Natural killer cell treated with Interleukin-12 subunit alpha and Interleukin-12 subunit beta and Interleukin-15 and Interleukin-18, amount 100 ng/mL, for 72 hours (primary cell): Measurements from ENCODE around the gene KCTD16. TPM values are rescaled to one million over a fixed set of nuclear protein-coding genes. Genes with fewer than 3 reads are reported as not detected.

ENCODE experiments used
- ATAC-seq, 2 donors: fragments of 150-1000 bp; cut with Tn5 transposase in 1 of 2; sonication (Bioruptor Pico), chemical (Tn5 transposase) in 1 of 2; 2 replicates each; pipeline ENCODE4 v1.10.0; 2021
- DNase-seq: peaks from one replicate; pipeline ENCODE4 v3.0.0; 2022; ENCODE audit warnings: low spot score
- H3K27ac Mint-ChIP-seq, 2 donors: 1 replicate in 1 of 2; 2 replicates in 1 of 2; pipeline ENCODE4 v1.8.0; 2022; ENCODE audit warnings: mixed read lengths in 2 of 2, mild to moderate bottlenecking in 1 of 2, moderate library complexity in 1 of 2
- H3K27me3 Mint-ChIP-seq, 2 donors: 1 replicate in 1 of 2; 2 replicates in 1 of 2; pipeline ENCODE4 v1.8.0; 2022; ENCODE audit warnings: mixed read lengths in 2 of 2
- H3K36me3 Mint-ChIP-seq: one replicate; pipeline ENCODE4 v1.8.0; 2022; ENCODE audit warnings: mixed read lengths
- H3K4me1 Mint-ChIP-seq, 2 donors: 1 replicate in 1 of 2; 2 replicates in 1 of 2; pipeline ENCODE4 v1.8.0; 2022; ENCODE audit warnings: low read depth in 2 of 2, mixed read lengths in 2 of 2, mild to moderate bottlenecking in 1 of 2
- H3K4me3 Mint-ChIP-seq: one replicate; pipeline ENCODE4 v1.8.0; 2022; ENCODE audit warnings: mixed read lengths
- H3K9me3 Mint-ChIP-seq: 2 replicates; pipeline ENCODE4 v1.8.0; 2022; ENCODE audit warnings: mixed read lengths
- total RNA-seq, 2 donors: library from RNA; stranded (reverse); gene quantifications; one replicate each; pipeline ENCODE4 v1.2.3, GENCODE V29; 2022

The KCTD16 gene
- total RNA-seq, 2 donors from 2014 or later = not detected

GRCh38 chr5:144367991-144368390 lies 197.3 kb downstream of the KCTD16 start:
- no peaks in the 10 kb centered on the region for H3K36me3 Mint-ChIP-seq
- H3K27ac Mint-ChIP-seq = no peak overlapping the region
- no peak for ATAC-seq

GRCh38 chr5:144368556-144368955 lies 197.9 kb downstream of the KCTD16 start:
- Mint-ChIP-seq H3K4me1 (no peaks in the 10 kb centered on the region), H3K27me3 (no peaks in the 10 kb centered on the region), H3K36me3 (no peaks in the 10 kb centered on the region), H3K4me3 (no peak overlapping the region), H3K27ac (no peak overlapping the region), H3K9me3 (peaks cover 6% of the 10 kb centered on the region)
- DNase-seq = no peak
- ATAC-seq = no peak

More at GRCh38 chr5:144367991-144368390, 197.3 kb downstream of the KCTD16 start:
- DNase-seq = no peak
- H3K4me1 Mint-ChIP-seq = no peaks in the 10 kb centered on the region
- H3K27me3 Mint-ChIP-seq = no peaks in the 10 kb centered on the region
- H3K9me3 Mint-ChIP-seq = peaks cover 6% of the 10 kb centered on the region
- no peak overlapping the region for H3K4me3 Mint-ChIP-seq

GRCh38 chr5:144369006-144369405 lies 198.3 kb downstream of the KCTD16 start:
- no peak for ATAC-seq
- Mint-ChIP-seq H3K4me3 (no peak overlapping the region), H3K4me1 (no peaks in the 10 kb centered on the region), H3K36me3 (no peaks in the 10 kb centered on the region), H3K27ac (no peak overlapping the region), H3K9me3 (peaks cover 6% of the 10 kb centered on the region), H3K27me3 (no peaks in the 10 kb centered on the region)
- DNase-seq = no peak

GRCh38 chr5:144370273-144370672 lies 199.6 kb downstream of the KCTD16 start:
- H3K4me3 Mint-ChIP-seq = no peak overlapping the region
- no peaks in the 10 kb centered on the region for H3K36me3 Mint-ChIP-seq
- no peaks in the 10 kb centered on the region for H3K27me3 Mint-ChIP-seq
- ATAC-seq (no peak), DNase-seq (no peak)
- H3K4me1 Mint-ChIP-seq = no peaks in the 10 kb centered on the region
- peaks cover 6% of the 10 kb centered on the region for H3K9me3 Mint-ChIP-seq
- no peak overlapping the region for H3K27ac Mint-ChIP-seq

GRCh38 chr5:144374637-144375036 lies 204.0 kb downstream of the KCTD16 start:
- Mint-ChIP-seq H3K36me3 (no peaks in the 10 kb centered on the region), H3K4me3 (no peak overlapping the region), H3K4me1 (no peaks in the 10 kb centered on the region), H3K27ac (no peak overlapping the region), H3K9me3 (peaks cover 6% of the 10 kb centered on the region), H3K27me3 (no peaks in the 10 kb centered on the region)
- DNase-seq (no peak), ATAC-seq (no peak)

- H3K4me3 Mint-ChIP-seq = no peak overlapping the region
- no peak overlapping the region for H3K27ac Mint-ChIP-seq
- H3K9me3 Mint-ChIP-seq = peaks cover 12% of the 10 kb centered on the region
- no peaks in the 10 kb centered on the region for H3K4me1 Mint-ChIP-seq
- no peaks in the 10 kb centered on the region for H3K27me3 Mint-ChIP-seq
- ATAC-seq (no peak), DNase-seq (no peak)
- H3K36me3 Mint-ChIP-seq = no peaks in the 10 kb centered on the region
These were observed 206.5 kb downstream of the KCTD16 start for GRCh38 chr5:144377207-144377606.

GRCh38 chr5:144378681-144379080 lies 208.0 kb downstream of the KCTD16 start:
- H3K4me1 Mint-ChIP-seq = no peaks in the 10 kb centered on the region
- H3K4me3 Mint-ChIP-seq = no peak overlapping the region
- H3K27me3 Mint-ChIP-seq = no peaks in the 10 kb centered on the region
- no peak for DNase-seq
- H3K36me3 Mint-ChIP-seq = no peaks in the 10 kb centered on the region
- ATAC-seq = no peak
- H3K9me3 Mint-ChIP-seq = peaks cover 9% of the 10 kb centered on the region
- H3K27ac Mint-ChIP-seq = no peak overlapping the region

- Mint-ChIP-seq H3K36me3 (no peaks in the 10 kb centered on the region), H3K4me1 (no peaks in the 10 kb centered on the region), H3K27me3 (no peaks in the 10 kb centered on the region), H3K4me3 (no peak overlapping the region), H3K27ac (no peak overlapping the region), H3K9me3 (peaks cover 7% of the 10 kb centered on the region)
- no peak for DNase-seq
- no peak for ATAC-seq
These were observed 214.9 kb downstream of the KCTD16 start for GRCh38 chr5:144385597-144385996.

GRCh38 chr5:144386315-144386714 lies 215.6 kb downstream of the KCTD16 start:
- no peak overlapping the region for H3K27ac Mint-ChIP-seq
- H3K4me1 Mint-ChIP-seq = no peaks in the 10 kb centered on the region
- no peaks in the 10 kb centered on the region for H3K27me3 Mint-ChIP-seq
- H3K4me3 Mint-ChIP-seq = no peak overlapping the region
- ATAC-seq = no peak
- H3K36me3 Mint-ChIP-seq = no peaks in the 10 kb centered on the region
- no peak for DNase-seq
- peaks cover 1% of the 10 kb centered on the region for H3K9me3 Mint-ChIP-seq

- Mint-ChIP-seq H3K36me3 (no peaks in the 10 kb centered on the region), H3K4me1 (no peaks in the 10 kb centered on the region), H3K4me3 (no peak overlapping the region), H3K9me3 (no peaks in the 10 kb centered on the region), H3K27me3 (no peaks in the 10 kb centered on the region), H3K27ac (no peak overlapping the region)
- DNase-seq (no peak), ATAC-seq (no peak)
These were observed 219.5 kb downstream of the KCTD16 start for GRCh38 chr5:144390133-144390532.

- Mint-ChIP-seq H3K27me3 (no peaks in the 10 kb centered on the region), H3K27ac (no peak overlapping the region), H3K4me3 (no peak overlapping the region), H3K4me1 (no peaks in the 10 kb centered on the region), H3K9me3 (no peaks in the 10 kb centered on the region), H3K36me3 (no peaks in the 10 kb centered on the region)
- ATAC-seq (no peak), DNase-seq (no peak)
These were observed 220.4 kb downstream of the KCTD16 start for GRCh38 chr5:144391044-144391443.

GRCh38 chr5:144393641-144394435 lies 223.2 kb downstream of the KCTD16 start:
- Mint-ChIP-seq H3K9me3 (no peaks in the 10 kb centered on the region), H3K36me3 (no peaks in the 10 kb centered on the region), H3K27me3 (no peaks in the 10 kb centered on the region), H3K4me1 (no peaks in the 10 kb centered on the region), H3K4me3 (no peak overlapping the region), H3K27ac (no peak overlapping the region)
- no peak for ATAC-seq
- DNase-seq = no peak

GRCh38 chr5:144395704-144396103 lies 225.0 kb downstream of the KCTD16 start:
- H3K27ac Mint-ChIP-seq = no peak overlapping the region
- H3K36me3 Mint-ChIP-seq = no peaks in the 10 kb centered on the region
- no peaks in the 10 kb centered on the region for H3K4me1 Mint-ChIP-seq
- no peak overlapping the region for H3K4me3 Mint-ChIP-seq
- ATAC-seq (no peak), DNase-seq (no peak)
- H3K27me3 Mint-ChIP-seq = no peaks in the 10 kb centered on the region
- H3K9me3 Mint-ChIP-seq = no peaks in the 10 kb centered on the region

- Mint-ChIP-seq H3K4me3 (no peak overlapping the region), H3K9me3 (no peaks in the 10 kb centered on the region), H3K27me3 (no peaks in the 10 kb centered on the region), H3K27ac (no peak overlapping the region), H3K4me1 (no peaks in the 10 kb centered on the region), H3K36me3 (no peaks in the 10 kb centered on the region)
- no peak for DNase-seq
- ATAC-seq = no peak
These were observed 232.4 kb downstream of the KCTD16 start for GRCh38 chr5:144403058-144403457.
